Measurements from ENCODE around the gene GARRE1.
A peak's percentile ranks its signal among the peaks of the same experiment; 100 is the strongest.

GARRE1 gene

DNA sequence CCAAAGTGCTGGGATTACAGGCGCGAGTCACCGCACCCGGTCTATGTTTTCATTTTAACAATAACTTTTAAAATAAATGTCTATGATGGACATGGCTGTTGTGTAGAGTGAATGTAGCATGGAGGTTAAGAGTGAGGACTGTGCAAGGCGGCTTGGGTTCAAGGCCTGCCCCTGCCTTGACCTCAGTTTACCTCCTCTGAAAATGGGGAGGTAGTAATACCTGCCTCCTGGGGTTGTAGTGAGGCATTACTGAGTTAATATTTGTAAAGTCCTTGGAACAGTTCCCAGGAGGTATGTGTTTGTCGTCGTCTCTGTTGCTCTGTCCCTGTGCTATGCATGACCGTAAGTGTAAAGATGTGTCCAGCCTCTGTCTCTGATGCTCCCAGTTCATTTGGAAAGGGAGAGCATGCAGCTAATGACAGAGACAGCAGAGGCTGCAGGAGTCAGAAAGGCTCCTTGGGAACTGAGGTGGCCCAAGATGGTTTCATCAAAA is 9.4 kb downstream of the GARRE1 start:
- TF ChIP-seq, protein P1, sequence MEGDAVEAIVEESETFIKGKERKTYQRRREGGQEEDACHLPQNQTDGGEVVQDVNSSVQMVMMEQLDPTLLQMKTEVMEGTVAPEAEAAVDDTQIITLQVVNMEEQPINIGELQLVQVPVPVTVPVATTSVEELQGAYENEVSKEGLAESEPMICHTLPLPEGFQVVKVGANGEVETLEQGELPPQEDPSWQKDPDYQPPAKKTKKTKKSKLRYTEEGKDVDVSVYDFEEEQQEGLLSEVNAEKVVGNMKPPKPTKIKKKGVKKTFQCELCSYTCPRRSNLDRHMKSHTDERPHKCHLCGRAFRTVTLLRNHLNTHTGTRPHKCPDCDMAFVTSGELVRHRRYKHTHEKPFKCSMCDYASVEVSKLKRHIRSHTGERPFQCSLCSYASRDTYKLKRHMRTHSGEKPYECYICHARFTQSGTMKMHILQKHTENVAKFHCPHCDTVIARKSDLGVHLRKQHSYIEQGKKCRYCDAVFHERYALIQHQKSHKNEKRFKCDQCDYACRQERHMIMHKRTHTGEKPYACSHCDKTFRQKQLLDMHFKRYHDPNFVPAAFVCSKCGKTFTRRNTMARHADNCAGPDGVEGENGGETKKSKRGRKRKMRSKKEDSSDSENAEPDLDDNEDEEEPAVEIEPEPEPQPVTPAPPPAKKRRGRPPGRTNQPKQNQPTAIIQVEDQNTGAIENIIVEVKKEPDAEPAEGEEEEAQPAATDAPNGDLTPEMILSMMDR (IDR thresholded peaks at IDR 0.05; ENCODE audit: control insufficient read depth, extremely low read depth, insufficient read depth) = 0 out of 2 replicates have a peak, but pooled peaks have one; percentile 4
- peak; percentile 37 for DNase-seq (ENCODE audit: low read depth)
- H3K4me3 ChIP-seq (ENCODE audit: low read depth, low read length) = no peak overlapping the region

GRCh38 chr19:34265221-34265650 is 10.9 kb downstream of the GARRE1 start:
- H3K4me3 ChIP-seq (ENCODE audit: low read depth, low read length) = no peak overlapping the region
- TF ChIP-seq, protein P1 (IDR thresholded peaks at IDR 0.05; ENCODE audit: control insufficient read depth, extremely low read depth, insufficient read depth) = no peak
- no peak for DNase-seq (ENCODE audit: low read depth)

GRCh38 chr19:34269081-34269480 is 14.7 kb downstream of the GARRE1 start:
- TF ChIP-seq, protein P1 (IDR thresholded peaks at IDR 0.05; ENCODE audit: control insufficient read depth, extremely low read depth, insufficient read depth) = no peak
- no peak for DNase-seq (ENCODE audit: low read depth)
- H3K4me3 ChIP-seq (ENCODE audit: low read depth, low read length) = no peak overlapping the region

- DNase-seq (ENCODE audit: low read depth) = no peak
- no peak overlapping the region for H3K4me3 ChIP-seq (ENCODE audit: low read depth, low read length)
- TF ChIP-seq, protein P1 (IDR thresholded peaks at IDR 0.05; ENCODE audit: control insufficient read depth, extremely low read depth, insufficient read depth) = no peak
Measured at GRCh38 chr19:34269489-34269888, 15.1 kb downstream of the GARRE1 start.

DNA sequence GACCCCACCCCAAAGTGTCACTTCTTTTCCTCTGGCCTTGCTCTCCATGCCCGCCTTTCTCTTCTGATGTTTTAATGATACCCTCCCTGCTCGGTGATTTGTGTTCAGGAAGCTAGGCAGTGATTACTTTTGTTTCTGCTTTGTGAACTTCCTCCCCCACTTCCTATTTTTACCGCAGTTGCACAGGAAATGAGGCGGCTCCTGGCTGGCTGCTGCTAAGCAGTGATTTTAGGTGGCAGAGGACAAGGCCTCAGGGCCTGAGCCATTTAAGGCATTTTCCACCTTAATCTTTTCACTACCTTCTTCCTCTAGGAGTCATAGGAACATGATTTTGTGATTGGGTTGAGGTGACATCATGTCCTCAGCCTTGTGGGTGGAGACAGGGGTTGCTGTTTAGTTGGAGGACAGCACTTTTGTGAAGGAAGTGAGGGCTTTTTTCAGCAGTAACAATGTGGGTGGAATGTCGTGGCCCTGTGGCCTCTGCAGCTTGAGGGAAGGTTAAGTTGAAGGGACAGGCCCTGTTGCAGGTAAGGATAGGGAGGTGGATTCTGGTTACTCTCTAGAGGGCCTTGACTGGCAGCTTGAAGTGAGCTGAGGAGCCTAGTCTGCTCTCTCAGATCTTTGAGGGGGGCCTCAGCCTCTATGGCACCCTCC is 15.7 kb downstream of the GARRE1 start:
- no peak overlapping the region for H3K4me3 ChIP-seq (ENCODE audit: low read depth, low read length)
- TF ChIP-seq, protein P1 (IDR thresholded peaks at IDR 0.05; ENCODE audit: control insufficient read depth, extremely low read depth, insufficient read depth) = no peak
- DNase-seq (ENCODE audit: low read depth) = no peak

DNA sequence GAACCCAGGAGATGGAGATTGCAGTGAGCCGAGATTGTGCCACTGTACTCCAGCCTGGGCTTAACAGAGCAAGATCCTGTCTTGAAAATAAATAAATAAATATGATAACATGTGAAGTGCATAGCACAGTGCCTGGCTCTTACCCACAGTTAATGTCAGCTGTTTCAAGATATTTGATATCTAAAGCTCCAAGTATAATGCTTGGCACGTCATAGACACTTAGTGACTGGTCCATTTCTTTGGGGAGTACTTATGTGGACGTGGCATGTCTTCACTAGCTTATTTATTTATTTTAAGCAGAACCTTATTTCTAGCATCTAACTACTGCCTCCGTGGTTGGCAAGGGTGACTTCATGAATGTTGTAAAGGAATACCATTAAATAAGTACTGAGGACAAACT is 18.8 kb downstream of the GARRE1 start:
- DNase-seq (ENCODE audit: low read depth) = no peak
- TF ChIP-seq, protein P1 (IDR thresholded peaks at IDR 0.05; ENCODE audit: control insufficient read depth, extremely low read depth, insufficient read depth) = no peak
- H3K4me3 ChIP-seq (ENCODE audit: low read depth, low read length) = no peak overlapping the region
